ENCODE results near the gene CAMK1D.

The CAMK1D gene

DNA sequence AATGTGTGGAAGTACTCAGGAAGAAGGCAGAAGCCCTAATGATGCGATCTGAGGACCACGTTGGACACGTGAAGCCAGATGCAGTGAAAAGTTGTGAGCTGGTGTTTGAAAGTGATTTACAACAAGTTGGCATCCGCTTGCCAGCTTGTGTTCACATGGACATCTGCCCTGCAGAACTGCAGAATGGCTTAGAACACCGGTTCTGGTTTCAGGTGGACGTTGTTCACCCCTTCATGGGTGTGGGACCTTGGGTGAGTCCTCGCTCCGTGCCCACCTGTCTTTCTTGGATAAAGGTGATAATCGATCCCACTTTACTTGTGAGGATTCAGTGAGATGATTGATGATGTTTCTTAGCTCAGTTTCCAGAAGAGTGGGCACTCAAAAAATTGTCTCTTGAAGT, 53.8 kb downstream of the CAMK1D start:
- no peak for DNase-seq (ENCODE audit: low read depth)

- DNase-seq (ENCODE audit: low read depth): no peak
Observed at GRCh38 chr10:12405342-12406320, 56.3 kb downstream of the CAMK1D start.

GRCh38 chr10:12406764-12407400, 57.5 kb downstream of the CAMK1D start:
- DNase-seq (ENCODE audit: low read depth): no peak

- no peak for DNase-seq (ENCODE audit: low read depth)
Observed at GRCh38 chr10:12408472-12408871, 59.1 kb downstream of the CAMK1D start.

- no peak for DNase-seq (ENCODE audit: low read depth)
Observed at GRCh38 chr10:12409161-12409560, 59.8 kb downstream of the CAMK1D start.

DNA sequence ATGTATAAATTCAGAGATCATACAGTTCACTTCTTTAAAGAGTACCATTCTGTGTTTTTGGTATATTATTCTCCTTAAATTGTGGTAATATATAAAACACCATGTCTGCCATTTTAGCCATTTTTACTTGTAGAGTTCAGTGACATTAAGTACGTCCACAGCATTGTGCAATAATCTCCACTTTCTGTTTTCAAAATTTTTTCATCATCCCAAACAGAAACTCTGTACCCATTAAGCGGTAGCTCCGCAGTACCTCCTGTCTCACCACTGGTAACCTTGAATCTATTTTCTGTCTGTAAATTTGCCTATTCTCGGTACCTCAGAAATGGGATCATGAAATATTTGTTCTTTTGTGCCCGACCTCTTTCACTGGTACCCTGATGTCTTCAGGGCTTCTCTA, 60.3 kb downstream of the CAMK1D start:
- DNase-seq (ENCODE audit: low read depth): no peak

DNA sequence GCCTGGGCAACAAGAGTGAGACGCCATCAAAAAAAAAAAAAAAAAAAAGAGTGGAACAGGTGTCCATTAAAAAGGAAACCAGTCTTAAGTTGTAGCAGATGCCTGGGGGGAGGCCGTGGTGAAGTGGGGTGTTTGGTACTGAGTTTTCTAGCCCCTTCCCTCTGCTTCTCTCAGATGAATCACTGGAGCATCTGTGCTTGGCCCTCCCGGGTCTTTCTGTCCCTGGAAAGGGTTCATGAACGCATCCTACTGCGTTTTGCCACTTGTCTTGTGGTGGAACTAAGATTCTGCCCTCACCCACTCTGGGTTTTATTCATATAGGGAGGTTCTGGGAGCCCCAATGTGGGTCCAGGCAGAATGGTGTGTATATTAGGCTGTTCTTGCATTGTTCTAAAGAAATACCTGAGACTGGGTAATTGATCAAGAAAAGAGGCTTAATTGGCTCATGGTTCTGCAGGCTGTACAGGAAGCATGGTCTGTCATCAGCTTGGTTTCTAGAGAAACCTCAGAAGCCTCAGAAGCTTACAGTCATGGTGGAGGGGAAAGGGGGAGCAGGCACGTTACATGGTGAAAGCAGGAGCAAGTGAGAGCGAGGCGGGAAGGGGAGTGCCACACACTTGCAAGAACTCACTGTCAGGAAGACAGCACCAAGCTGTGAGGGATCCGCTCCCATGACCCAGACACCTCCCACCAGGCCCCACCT, 63.5 kb downstream of the CAMK1D start:
- DNase-seq (ENCODE audit: low read depth): no peak

DNA sequence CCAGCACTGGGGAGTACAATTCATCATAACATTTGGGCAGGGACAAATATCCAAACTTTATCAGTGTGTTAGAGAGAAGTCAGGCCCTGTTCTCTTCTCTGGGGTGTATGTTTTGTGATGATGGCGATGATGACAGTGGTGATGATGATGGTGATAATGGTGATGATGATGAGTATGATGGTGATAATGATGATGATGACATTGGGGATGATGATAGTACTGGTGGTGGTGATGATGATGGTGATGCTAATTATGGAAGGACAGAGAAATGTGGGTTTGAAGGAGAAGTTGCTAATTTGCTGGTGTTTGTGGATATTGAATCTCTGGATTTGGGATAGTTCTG, 64.0 kb downstream of the CAMK1D start:
- DNase-seq (ENCODE audit: low read depth): no peak

GRCh38 chr10:12414278-12414989, 65.1 kb downstream of the CAMK1D start:
- DNase-seq (ENCODE audit: low read depth): no peak

DNA sequence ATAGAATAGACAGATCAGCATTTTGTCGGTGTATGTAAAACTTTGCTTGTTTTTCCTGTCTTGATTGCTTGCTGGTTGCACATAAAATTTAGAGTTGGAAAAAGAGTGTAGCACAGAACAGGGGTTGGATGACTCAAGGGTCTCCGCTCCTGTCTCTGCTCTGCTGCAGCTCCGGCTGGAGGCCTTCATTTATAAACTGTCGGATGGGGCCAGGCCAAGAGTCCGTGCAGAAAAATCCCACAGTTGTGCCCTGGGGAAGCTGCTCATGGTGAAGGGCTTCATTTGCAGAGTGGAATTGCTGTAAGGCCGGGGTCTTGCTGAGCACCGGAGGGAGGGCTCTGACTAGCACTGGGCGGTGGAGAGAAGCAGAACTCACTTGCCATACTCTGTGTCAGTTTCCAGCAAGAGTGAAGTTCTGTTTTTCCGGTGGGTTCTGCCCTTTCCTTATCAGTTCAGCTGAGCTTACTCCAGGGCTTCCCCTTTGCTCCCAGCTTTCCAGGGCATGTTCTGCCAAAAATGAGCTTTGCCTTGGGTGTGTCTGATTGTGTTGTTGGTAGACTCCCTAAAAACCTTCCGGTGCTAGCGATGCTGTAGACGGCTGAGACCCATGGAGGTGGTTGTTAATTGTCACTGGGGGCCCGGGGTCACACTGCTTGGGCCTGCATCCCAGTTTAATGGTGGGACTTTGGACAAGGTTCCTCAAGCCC, 67.2 kb downstream of the CAMK1D start:
- DNase-seq (ENCODE audit: low read depth): no peak

GRCh38 chr10:12417331-12417730, 68.0 kb downstream of the CAMK1D start:
- DNase-seq (ENCODE audit: low read depth): no peak

GRCh38 chr10:12418000-12418399, 68.7 kb downstream of the CAMK1D start:
- no peak for DNase-seq (ENCODE audit: low read depth)

DNA sequence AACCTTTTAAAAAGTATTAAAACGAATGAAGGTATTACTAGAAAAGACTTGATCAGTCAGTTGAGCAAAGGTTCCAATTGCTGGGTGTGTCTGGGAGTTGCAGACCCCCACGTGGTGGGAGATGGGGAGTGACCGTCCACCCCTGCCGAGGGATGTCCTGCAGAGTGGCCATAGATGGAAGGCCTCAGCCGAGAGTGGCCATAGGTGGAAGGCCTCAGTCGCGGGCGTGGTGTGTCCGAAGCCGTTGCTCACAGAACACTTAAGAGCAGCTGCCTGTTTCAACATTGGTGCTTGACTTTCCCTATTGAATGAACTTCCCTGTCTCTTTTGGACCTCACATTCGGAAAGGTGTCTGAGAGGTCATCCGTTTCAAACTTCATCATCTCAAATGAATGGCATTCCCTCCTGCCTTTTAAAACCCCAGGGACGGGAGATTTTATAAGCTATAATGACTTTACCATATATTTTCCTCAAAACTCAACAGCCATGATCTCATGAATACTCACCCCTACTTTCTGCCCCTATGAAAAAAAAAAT, 69.4 kb downstream of the CAMK1D start:
- no peak for DNase-seq (ENCODE audit: low read depth)

DNA sequence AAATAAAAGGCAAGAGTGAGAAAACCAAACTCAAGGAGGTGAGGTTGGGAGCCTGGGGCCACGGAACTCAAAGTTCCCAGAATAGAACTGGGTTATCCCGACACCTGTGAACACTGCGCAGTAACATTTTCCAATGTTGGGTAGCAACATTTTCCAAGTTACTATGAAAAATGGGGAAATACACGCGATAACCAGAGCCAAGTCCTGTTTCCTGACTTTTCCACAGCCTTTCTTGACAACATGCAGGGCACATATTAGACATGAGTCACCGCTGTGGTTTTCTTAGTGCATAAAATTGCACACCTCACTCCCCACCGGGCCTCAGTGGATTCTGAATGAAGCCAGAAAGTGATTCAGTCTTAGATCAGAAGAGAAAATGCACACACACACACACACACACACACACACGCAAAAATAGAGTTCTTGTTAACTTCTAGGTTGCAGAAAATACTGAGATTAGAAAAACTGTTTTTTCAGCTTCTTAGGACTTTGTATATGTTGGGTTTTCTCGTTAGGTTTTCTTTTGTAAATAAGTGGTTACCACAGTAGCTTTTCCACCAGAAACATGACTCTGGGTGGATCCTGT, 70.0 kb downstream of the CAMK1D start:
- DNase-seq (ENCODE audit: low read depth): peak; percentile 54

GRCh38 chr10:12420530-12421120, 71.3 kb downstream of the CAMK1D start:
- no peak for DNase-seq (ENCODE audit: low read depth)

GRCh38 chr10:12422189-12422588, 72.8 kb downstream of the CAMK1D start:
- DNase-seq (ENCODE audit: low read depth): no peak

- no peak for DNase-seq (ENCODE audit: low read depth)
Observed at GRCh38 chr10:12423896-12424295, 74.5 kb downstream of the CAMK1D start.

DNA sequence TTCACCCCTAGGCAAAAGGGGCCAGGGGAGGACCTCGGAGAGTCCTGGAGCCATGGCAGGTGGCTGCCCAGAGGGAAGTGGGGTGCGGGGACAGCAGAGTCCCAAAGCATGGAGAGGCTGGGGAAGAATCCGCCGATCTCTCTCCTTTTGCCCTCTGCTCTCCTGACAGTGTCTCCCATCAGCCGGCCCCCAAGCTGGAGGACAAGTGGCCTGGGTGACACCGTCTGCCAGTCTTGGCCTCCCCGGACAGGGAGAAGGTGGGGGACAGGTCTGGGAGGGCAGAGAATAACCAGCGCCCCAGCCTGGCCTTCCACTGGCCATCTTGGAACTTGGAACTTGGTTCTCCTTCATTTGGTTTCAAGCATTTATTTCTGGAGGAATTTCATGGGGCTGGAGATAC, 77.9 kb downstream of the CAMK1D start:
- no peak for DNase-seq (ENCODE audit: low read depth)

DNA sequence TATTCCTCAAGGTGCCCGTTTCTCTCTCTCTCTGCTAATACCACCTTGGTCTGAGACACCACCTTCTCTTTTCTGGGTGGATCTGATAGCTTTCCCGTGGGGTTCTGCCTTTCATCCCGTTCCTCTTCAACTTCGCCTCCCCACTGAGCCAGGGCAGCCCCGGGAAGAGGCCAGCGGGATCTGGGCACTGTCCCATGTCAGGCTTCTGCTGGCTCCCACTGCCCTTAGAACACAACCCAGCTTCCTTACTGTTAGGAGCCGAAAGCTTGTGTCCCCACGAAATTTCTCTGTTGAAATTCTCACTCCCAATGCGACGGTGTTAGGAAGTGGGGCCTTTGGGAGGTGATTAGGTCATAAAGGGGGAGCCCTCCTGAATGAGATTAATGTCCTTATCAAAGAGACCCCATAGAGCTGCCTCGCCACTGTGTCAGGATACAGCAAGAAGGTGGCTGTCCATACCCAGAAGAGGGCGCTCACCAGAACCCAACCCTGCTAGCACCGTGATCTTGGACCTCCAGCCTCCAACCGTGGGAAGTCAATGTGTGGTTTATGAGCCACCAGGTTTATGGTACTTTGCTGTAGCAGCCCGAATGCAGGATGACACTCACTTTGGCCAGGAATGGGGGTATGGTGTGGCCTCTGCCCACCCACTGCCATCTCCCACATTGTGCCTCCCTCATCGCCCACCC, 79.2 kb downstream of the CAMK1D start:
- DNase-seq (ENCODE audit: low read depth): no peak

- DNase-seq (ENCODE audit: low read depth): no peak
Observed at GRCh38 chr10:12430406-12430982, 81.1 kb downstream of the CAMK1D start.
